Subcutaneous adipose tissue (tissue), 4 donors: Measurements from ENCODE around the gene FAM237A. TPM values are rescaled to one million over a fixed set of nuclear protein-coding genes. Genes with fewer than 3 reads are reported as not detected.

Experiments
- total RNA-seq, 4 donors: library from RNA; depleted of rRNA; stranded (reverse); fragments of >200 nt; gene quantifications; one replicate each; pipeline ENCODE4 v1.1.0, GENCODE V29; 2016
- TF ChIP-seq, protein P1 (sequence below): fragments of 450-650 bp; IDR thresholded peaks from one replicate; pipeline ENCODE4 v1.5.1; 2016; ENCODE audit warnings: low read depth, mild to moderate bottlenecking, control low read depth, antibody characterized with exemption, moderate library complexity

Gene FAM237A
- total RNA-seq, 4 donors from 2014 or later: not detected

DNA sequence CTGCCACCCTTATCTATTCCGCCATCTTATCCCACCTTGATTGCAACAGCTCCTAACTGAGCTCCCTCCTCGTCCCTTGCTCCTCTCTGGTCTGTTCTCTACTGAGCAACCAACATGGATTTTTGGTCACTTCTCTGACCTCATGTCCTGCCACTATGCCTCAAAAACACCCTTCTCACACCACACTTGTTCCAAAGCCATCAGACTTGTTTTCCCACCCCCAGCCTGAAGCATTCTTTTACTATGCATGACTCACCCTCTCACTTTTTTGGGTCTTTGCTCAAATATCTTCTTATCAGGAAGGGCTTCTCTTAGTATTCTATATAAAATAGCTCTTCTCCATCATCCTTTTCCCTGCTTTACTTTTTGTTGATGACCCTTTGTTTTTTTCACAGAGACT, 2.7 kb upstream of the FAM237A start:
- TF ChIP-seq, protein P1, sequence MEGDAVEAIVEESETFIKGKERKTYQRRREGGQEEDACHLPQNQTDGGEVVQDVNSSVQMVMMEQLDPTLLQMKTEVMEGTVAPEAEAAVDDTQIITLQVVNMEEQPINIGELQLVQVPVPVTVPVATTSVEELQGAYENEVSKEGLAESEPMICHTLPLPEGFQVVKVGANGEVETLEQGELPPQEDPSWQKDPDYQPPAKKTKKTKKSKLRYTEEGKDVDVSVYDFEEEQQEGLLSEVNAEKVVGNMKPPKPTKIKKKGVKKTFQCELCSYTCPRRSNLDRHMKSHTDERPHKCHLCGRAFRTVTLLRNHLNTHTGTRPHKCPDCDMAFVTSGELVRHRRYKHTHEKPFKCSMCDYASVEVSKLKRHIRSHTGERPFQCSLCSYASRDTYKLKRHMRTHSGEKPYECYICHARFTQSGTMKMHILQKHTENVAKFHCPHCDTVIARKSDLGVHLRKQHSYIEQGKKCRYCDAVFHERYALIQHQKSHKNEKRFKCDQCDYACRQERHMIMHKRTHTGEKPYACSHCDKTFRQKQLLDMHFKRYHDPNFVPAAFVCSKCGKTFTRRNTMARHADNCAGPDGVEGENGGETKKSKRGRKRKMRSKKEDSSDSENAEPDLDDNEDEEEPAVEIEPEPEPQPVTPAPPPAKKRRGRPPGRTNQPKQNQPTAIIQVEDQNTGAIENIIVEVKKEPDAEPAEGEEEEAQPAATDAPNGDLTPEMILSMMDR: no peak

DNA sequence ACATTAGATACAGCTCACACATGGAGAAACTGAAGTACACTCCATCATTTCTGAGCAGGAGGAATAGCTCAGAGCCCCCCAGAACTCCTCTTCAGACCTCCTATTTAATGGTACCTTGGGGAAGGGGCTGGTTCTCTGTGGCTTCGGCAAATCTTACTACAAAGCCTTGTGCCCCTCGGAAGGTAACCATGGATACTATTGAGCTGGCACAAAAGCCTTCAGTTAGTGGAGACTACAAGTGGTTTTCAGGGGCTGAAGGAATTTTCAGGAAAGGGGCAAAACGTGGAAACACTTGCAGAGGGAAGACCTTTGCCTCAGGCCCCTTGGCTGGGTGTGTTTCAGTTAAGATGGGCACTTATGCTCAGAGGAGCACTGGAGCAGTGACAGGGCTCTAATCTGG, 1.1 kb upstream of the FAM237A start:
- TF ChIP-seq, protein P1: no peak

DNA sequence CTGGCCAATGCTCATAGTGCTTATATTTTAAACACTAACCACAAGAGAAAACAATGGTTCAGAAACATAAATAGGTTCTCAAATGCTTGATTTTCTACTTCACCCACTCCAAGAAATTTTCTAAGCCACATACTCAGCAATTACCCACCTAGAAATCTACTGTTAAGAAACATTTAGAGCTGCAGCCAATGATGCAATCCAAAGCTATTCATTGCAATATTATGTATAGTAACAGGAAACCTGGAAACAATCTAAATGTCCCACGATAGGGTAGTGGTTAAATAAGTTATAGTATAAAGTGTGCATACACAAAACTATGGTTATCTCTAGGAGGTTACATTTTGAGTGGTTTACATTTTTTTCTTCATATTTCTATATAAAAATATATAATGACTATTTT, 5.7 kb downstream of the FAM237A start:
- TF ChIP-seq, protein P1: no peak

DNA sequence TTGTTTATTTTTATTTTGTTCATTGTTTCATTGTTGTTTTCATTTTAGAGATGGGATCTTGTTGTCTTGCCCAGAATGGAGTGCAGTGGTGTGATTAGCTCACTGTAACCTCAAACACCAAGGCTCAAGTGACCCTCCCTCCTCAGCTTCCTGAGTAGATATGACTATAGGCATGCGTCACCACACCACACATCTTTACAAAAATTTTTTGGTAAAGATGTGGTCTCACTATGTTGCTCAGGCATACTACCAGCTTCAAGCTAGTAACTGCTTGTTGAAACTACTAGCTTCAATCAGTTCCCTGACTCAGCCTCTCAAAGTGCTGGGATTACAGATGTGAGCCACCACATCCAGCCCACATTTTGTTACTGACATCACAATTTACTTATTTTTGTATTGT, 14.8 kb downstream of the FAM237A start:
- TF ChIP-seq, protein P1: no peak

DNA sequence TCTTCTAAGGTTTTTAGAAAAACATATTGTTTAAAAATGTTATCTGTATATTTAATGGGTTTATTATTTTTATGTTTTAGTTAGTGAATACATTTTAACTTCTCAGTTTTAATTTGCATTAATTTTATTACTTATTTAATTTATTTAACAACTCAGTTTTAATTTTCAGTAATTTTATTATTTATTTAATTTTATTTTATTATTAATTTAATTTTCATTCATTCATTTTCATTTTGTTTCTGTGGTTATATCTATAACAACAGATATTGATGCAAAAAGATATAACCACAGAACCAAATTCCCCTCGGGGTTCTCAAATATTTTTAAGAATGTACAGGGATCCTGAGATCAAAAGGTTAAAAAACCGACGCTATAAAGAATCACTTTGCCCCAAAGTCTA, 23.0 kb downstream of the FAM237A start:
- TF ChIP-seq, protein P1: no peak

DNA sequence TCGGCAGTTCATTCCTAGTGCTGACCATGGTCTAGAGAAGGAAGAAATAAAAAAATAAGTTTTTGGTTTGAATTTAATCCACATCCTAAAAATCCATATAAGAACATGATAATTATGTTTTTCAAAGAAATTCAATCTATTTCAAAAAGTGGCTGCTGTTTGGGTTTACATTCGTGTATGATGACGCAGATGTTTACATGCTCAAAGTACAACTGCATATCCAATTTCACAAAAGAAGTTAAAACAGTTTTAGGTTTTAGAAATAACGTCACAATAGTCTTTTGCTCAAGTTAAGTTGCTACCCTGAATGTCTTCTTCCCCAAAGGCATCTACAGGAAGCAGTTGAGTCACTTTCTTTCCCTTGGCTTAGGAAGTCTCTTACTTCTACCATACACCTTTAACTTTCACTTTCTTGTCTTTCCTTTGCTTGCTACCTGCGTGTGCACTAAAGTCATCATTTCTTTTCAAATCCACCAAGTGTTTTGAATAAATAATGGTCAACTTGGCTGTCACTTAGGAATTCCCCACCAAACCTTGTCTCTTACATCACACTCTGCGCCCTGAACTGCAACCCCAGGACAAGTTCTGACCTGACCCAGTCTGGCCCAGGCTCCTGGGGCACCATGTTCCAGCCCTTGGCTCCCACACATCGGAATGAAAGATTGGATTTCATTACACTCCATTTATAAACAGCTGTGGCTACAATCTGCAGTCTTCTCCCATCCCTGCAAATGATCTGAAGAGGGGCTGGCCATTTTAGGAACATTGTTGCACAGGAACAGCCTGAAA, 28.4 kb downstream of the FAM237A start:
- TF ChIP-seq, protein P1: no peak

DNA sequence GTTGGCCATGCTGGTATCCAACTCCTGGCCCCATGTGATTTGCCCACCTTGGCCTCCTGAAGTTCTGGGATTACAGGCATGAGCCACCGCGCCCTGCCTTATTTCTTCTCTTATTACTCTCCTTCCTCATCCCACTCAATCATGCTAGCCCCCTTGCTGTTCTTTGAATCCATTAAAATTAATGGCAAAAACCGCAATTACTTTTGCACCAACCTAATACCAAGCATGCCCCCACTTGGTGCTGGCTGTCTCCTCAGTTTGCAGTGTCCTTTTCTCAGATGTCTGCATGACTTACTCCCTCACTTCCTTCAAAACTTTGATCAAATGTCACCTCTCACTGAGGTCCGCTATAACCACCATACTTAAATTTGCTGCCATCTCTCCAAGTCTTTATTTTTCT, 41.3 kb downstream of the FAM237A start:
- TF ChIP-seq, protein P1: no peak
